ENCODE results near the gene ADARB1.

The ADARB1 gene

GRCh38 chr21:45040157-45040711 lies 34.1 kb upstream of the ADARB1 start:
- no peak for DNase-seq

GRCh38 chr21:45040739-45041138 lies 33.6 kb upstream of the ADARB1 start:
- no peak for DNase-seq

GRCh38 chr21:45041351-45041805 lies 33.0 kb upstream of the ADARB1 start:
- peak in 1 of 2 donors; percentile 60 for DNase-seq

GRCh38 chr21:45041984-45042663 lies 32.3 kb upstream of the ADARB1 start:
- no peak for DNase-seq

GRCh38 chr21:45042664-45043161 lies 31.7 kb upstream of the ADARB1 start:
- DNase-seq, result no peak

GRCh38 chr21:45043541-45044020 lies 30.8 kb upstream of the ADARB1 start:
- DNase-seq, result no peak

- DNase-seq, result no peak
These were observed 28.9 kb upstream of the ADARB1 start for GRCh38 chr21:45045481-45045880.

- no peak for DNase-seq
These were observed 27.1 kb upstream of the ADARB1 start for GRCh38 chr21:45047257-45047656.

- DNase-seq, result no peak
These were observed 26.2 kb upstream of the ADARB1 start for GRCh38 chr21:45048026-45048698.

- DNase-seq, result no peak
These were observed 25.4 kb upstream of the ADARB1 start for GRCh38 chr21:45048968-45049367.

GRCh38 chr21:45049714-45050344 lies 24.6 kb upstream of the ADARB1 start:
- no peak for DNase-seq

GRCh38 chr21:45050345-45050796 lies 24.0 kb upstream of the ADARB1 start:
- no peak for DNase-seq

- DNase-seq, result no peak
These were observed 23.4 kb upstream of the ADARB1 start for GRCh38 chr21:45050797-45051489.

- no peak for DNase-seq
These were observed 22.6 kb upstream of the ADARB1 start for GRCh38 chr21:45051580-45052434.

GRCh38 chr21:45052960-45053359 lies 21.4 kb upstream of the ADARB1 start:
- no peak for DNase-seq

GRCh38 chr21:45053561-45054226 lies 20.7 kb upstream of the ADARB1 start:
- DNase-seq, result no peak

- no peak for DNase-seq
These were observed 20.0 kb upstream of the ADARB1 start for GRCh38 chr21:45054227-45054926.

GRCh38 chr21:45054927-45055612 lies 19.3 kb upstream of the ADARB1 start:
- no peak for DNase-seq

GRCh38 chr21:45055861-45056260 lies 18.5 kb upstream of the ADARB1 start:
- no peak for DNase-seq
